ENCODE results near the gene CD99L2. TPM values are rescaled to one million over a fixed set of nuclear protein-coding genes. Genes with fewer than 3 reads are reported as not detected.

The CD99L2 gene
- total and polyA plus RNA-seq, 2 donors (not counting 1 experiment from before 2014, with no cell fraction given) = 40.6 to 55.5 TPM

DNA sequence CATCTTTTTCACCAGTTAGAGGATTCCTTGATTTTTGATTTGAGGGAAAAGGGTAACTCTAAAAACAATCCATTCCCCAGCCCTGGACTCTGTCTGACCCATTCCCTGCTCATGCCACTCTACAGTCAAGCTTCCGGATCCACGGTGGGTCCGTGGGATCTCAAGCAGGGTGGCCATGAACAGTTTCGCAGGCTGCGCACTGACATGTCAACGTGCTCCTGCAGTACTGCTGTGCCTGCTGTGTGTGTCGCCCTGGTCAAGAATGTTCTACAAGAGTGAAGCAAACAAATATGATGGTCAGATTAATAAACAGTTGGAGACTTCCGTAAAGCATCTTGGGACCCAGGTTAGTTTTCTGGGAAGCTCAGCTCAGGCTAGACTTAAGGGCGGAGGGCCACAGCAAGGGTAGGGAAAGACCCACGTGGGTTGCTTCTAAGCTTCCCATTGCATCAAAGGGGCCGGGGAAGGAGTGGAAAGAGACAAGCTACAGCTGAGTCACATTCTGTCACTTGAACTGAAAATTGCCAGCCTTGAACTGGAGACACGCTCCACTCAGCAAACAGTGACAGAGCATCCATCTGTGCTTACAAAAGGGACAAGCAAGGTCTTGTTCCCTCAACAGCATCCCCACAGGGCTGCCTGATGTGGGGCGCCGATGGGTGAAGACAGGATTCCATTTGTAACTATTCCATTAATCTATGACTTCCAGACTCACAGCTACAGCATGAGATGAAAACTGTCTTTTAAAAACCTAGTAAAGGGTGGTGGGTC lies 123.5 kb downstream of the CD99L2 start:
- DNase-seq (ENCODE audit: low read depth in 2 of 2) = no peak
- Histone ChIP-seq H3K9ac (ENCODE audit: insufficient read depth, low read length) (no peak overlapping the region), H2AFZ (ENCODE audit: low read length) (no peak overlapping the region), H3K9me3 (ENCODE audit: control insufficient read depth, insufficient read depth, low read depth, low read length) (no peaks in the 10 kb centered on the region), H3K4me1 (ENCODE audit: control insufficient read depth, extremely low read depth, insufficient read depth, low read length) (no peaks in the 10 kb centered on the region), H3K79me2 (ENCODE audit: control insufficient read depth, insufficient read depth, low read length) (no peaks in the 10 kb centered on the region), H3K4me2 (ENCODE audit: extremely low read depth, insufficient read depth, low read length) (no peak overlapping the region), H3K4me3 (replicated peaks in 1 of 4; ENCODE audit: control extremely low read depth in 1 of 4, insufficient read depth in 1 of 4, low read depth in 3 of 4, low read length in 4 of 4) (no peak overlapping the region), H3K36me3 (ENCODE audit: control insufficient read depth, insufficient read depth, low read length) (no peaks in the 10 kb centered on the region), H4K20me1 (ENCODE audit: control insufficient read depth, extremely low read depth, insufficient read depth, low read length) (no peaks in the 10 kb centered on the region), H3K27me3 (ENCODE audit: control insufficient read depth, insufficient read depth, low read length) (no peaks in the 10 kb centered on the region), H3K27ac (ENCODE audit: insufficient read depth, low read length) (no peak overlapping the region)
- TF ChIP-seq, protein P1, sequence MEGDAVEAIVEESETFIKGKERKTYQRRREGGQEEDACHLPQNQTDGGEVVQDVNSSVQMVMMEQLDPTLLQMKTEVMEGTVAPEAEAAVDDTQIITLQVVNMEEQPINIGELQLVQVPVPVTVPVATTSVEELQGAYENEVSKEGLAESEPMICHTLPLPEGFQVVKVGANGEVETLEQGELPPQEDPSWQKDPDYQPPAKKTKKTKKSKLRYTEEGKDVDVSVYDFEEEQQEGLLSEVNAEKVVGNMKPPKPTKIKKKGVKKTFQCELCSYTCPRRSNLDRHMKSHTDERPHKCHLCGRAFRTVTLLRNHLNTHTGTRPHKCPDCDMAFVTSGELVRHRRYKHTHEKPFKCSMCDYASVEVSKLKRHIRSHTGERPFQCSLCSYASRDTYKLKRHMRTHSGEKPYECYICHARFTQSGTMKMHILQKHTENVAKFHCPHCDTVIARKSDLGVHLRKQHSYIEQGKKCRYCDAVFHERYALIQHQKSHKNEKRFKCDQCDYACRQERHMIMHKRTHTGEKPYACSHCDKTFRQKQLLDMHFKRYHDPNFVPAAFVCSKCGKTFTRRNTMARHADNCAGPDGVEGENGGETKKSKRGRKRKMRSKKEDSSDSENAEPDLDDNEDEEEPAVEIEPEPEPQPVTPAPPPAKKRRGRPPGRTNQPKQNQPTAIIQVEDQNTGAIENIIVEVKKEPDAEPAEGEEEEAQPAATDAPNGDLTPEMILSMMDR (conservative IDR thresholded peaks at IDR 0.05 in 1 of 2, IDR thresholded peaks at IDR 0.05 in 1 of 2; ENCODE audit: low read depth in 1 of 2, low read length in 2 of 2) = no peak
- no peak for TF ChIP-seq EZH2 (IDR thresholded peaks at IDR 0.05; ENCODE audit: low read length, missing control alignments)

DNA sequence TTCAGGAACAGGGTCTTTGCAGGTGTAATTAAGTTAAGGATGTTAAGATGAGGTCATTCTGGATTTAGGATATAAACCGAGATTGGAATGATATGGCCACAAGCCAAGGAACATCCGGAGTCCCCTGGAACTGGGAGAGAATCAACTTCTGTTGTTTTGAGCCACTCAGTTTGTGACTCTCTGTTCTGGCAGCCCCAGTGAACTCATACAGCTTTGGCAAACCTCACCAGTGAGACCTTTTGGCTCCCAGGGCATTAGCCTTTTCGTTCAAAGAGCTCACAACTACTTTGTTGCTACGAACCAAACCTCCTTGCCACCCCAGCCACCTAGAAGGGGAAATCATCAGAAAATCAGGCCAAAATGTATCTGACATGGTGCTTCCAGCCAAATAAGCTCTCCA lies 124.8 kb downstream of the CD99L2 start:
- Histone ChIP-seq H3K9me3 (ENCODE audit: control insufficient read depth, insufficient read depth, low read depth, low read length) (no peaks in the 10 kb centered on the region), H3K27ac (ENCODE audit: insufficient read depth, low read length) (no peak overlapping the region), H3K4me1 (ENCODE audit: control insufficient read depth, extremely low read depth, insufficient read depth, low read length) (no peaks in the 10 kb centered on the region), H4K20me1 (ENCODE audit: control insufficient read depth, extremely low read depth, insufficient read depth, low read length) (no peaks in the 10 kb centered on the region), H3K4me3 (replicated peaks in 1 of 4; ENCODE audit: control extremely low read depth in 1 of 4, insufficient read depth in 1 of 4, low read depth in 3 of 4, low read length in 4 of 4) (no peak overlapping the region), H3K4me2 (ENCODE audit: extremely low read depth, insufficient read depth, low read length) (no peak overlapping the region), H3K9ac (ENCODE audit: insufficient read depth, low read length) (no peak overlapping the region), H3K79me2 (ENCODE audit: control insufficient read depth, insufficient read depth, low read length) (no peaks in the 10 kb centered on the region), H3K36me3 (ENCODE audit: control insufficient read depth, insufficient read depth, low read length) (no peaks in the 10 kb centered on the region), H2AFZ (ENCODE audit: low read length) (no peak overlapping the region), H3K27me3 (ENCODE audit: control insufficient read depth, insufficient read depth, low read length) (no peaks in the 10 kb centered on the region)
- TF ChIP-seq EZH2 (IDR thresholded peaks at IDR 0.05; ENCODE audit: low read length, missing control alignments) = no peak
- TF ChIP-seq, protein P1 (conservative IDR thresholded peaks at IDR 0.05 in 1 of 2, IDR thresholded peaks at IDR 0.05 in 1 of 2; ENCODE audit: low read depth in 1 of 2, low read length in 2 of 2) = no peak
- DNase-seq (ENCODE audit: low read depth in 2 of 2) = no peak

DNA sequence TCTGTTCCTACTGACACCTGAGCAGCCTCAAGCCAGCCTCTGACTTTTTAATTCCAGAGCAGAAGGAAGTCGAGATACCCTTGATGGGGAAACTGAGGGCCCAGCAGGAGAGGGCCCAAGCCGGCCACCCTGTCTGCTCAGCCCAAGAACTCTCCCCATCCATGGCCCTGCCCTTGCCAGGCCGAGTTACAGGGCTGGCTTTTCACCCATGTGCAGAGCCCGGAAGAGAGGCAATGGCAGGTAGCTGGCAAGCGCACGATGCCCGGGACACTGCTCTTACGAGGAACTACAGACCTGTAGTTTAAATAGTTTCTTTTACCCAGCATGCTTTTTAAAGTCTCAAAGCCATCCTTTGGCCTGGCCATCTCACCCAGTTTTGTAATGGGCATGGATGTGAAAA lies 125.4 kb downstream of the CD99L2 start:
- Histone ChIP-seq H3K4me3 (replicated peaks in 1 of 4; ENCODE audit: control extremely low read depth in 1 of 4, insufficient read depth in 1 of 4, low read depth in 3 of 4, low read length in 4 of 4) (no peak overlapping the region), H3K79me2 (ENCODE audit: control insufficient read depth, insufficient read depth, low read length) (no peaks in the 10 kb centered on the region), H3K36me3 (ENCODE audit: control insufficient read depth, insufficient read depth, low read length) (no peaks in the 10 kb centered on the region), H3K4me1 (ENCODE audit: control insufficient read depth, extremely low read depth, insufficient read depth, low read length) (peaks cover under 1% of the 10 kb centered on the region), H3K9ac (ENCODE audit: insufficient read depth, low read length) (no peak overlapping the region), H3K27ac (ENCODE audit: insufficient read depth, low read length) (no peak overlapping the region), H3K9me3 (ENCODE audit: control insufficient read depth, insufficient read depth, low read depth, low read length) (no peaks in the 10 kb centered on the region), H3K4me2 (ENCODE audit: extremely low read depth, insufficient read depth, low read length) (no peak overlapping the region), H3K27me3 (ENCODE audit: control insufficient read depth, insufficient read depth, low read length) (no peaks in the 10 kb centered on the region), H4K20me1 (ENCODE audit: control insufficient read depth, extremely low read depth, insufficient read depth, low read length) (no peaks in the 10 kb centered on the region), H2AFZ (ENCODE audit: low read length) (no peak overlapping the region)
- DNase-seq (ENCODE audit: low read depth in 2 of 2) = no peak
- TF ChIP-seq, protein P1 (conservative IDR thresholded peaks at IDR 0.05 in 1 of 2, IDR thresholded peaks at IDR 0.05 in 1 of 2; ENCODE audit: low read depth in 1 of 2, low read length in 2 of 2) = no peak
- TF ChIP-seq EZH2 (IDR thresholded peaks at IDR 0.05; ENCODE audit: low read length, missing control alignments) = no peak
